ENCODE measurements around the gene RTCA. TPM values are rescaled to one million over a fixed set of nuclear protein-coding genes. Genes with fewer than 3 reads are reported as not detected.
"Not testable (repeated sequence)": the region's sequence is repeated elsewhere in the genome, so short reads cannot be mapped to it uniquely, and the experiment has no call there.

The RTCA gene
- total RNA-seq, 1 experiment from 2014 or later = 25.5 TPM

GRCh38 chr1:100306735-100307313, 40.8 kb downstream of the RTCA start:
- no peak for DNase-seq (ENCODE audit: low spot score)

GRCh38 chr1:100308777-100309176, 42.8 kb downstream of the RTCA start:
- DNase-seq (ENCODE audit: low spot score) = no peak

GRCh38 chr1:100309863-100310262, 43.8 kb downstream of the RTCA start:
- no peak for DNase-seq (ENCODE audit: low spot score)

- peak; percentile 81 for DNase-seq (ENCODE audit: low spot score)
Observed at GRCh38 chr1:100313382-100313781, 47.4 kb downstream of the RTCA start.

- no peak for DNase-seq (ENCODE audit: low spot score)
Observed at GRCh38 chr1:100316622-100317021, 50.6 kb downstream of the RTCA start.

- DNase-seq (ENCODE audit: low spot score) = peak; percentile 32
Observed at GRCh38 chr1:100320311-100321099, 54.5 kb downstream of the RTCA start.

DNA sequence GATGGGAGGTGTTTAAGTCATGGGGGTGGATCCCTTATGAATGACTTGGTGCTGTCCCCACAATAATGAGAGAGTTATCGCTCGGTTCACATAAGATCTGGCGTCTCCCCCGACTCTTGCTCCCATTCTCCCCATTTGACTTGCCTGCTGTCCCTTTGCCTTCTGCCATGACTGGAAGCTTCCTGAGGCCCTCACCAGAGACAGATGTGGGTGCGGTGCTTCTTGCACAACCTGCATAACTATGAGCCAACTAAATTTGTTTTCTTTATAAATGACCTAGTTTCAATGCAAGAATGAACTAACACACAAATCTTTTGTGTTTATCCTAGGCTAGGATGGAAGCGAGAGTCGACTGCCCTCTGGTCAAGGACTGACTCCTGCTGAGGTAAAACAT, 55.1 kb downstream of the RTCA start:
- DNase-seq (ENCODE audit: low spot score) = no peak

GRCh38 chr1:100321506-100321905, 55.5 kb downstream of the RTCA start:
- DNase-seq (ENCODE audit: low spot score) = no peak

DNA sequence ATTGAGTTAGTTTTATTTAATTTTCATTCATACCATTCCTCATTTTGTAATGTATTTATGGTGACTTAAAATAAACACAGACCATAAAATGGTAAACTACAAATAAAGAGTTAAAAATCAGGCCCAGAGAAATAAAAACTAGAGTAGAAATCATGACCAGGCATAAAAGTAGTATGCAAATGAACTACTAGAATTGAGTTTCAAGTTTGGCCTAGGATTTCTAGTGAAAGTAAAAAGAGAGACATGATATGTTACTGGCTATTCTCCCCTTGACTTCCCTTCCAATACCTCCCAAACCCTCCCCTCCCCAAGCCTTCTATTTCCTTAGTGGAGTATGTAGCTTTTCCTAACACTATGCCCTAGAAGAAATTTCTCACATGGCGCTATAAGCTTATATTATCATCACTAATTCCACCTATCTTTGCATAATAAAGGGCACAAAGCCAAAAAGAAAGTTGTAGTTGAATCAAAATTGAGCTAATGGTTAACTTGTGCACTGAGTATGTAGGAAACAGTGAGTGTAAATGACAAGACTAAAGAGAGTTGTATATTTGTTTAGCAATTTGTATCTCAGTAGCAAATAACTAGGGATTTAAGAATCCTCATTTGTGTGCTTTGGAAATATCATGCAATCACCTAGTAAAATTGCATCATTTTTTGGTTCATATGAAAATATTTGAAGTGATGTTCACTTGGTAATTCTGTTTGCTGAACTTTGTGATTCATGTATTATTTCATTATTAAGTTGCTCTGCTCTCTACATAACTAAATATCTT, 56.6 kb downstream of the RTCA start:
- peak; percentile 45 for DNase-seq (ENCODE audit: low spot score)

DNA sequence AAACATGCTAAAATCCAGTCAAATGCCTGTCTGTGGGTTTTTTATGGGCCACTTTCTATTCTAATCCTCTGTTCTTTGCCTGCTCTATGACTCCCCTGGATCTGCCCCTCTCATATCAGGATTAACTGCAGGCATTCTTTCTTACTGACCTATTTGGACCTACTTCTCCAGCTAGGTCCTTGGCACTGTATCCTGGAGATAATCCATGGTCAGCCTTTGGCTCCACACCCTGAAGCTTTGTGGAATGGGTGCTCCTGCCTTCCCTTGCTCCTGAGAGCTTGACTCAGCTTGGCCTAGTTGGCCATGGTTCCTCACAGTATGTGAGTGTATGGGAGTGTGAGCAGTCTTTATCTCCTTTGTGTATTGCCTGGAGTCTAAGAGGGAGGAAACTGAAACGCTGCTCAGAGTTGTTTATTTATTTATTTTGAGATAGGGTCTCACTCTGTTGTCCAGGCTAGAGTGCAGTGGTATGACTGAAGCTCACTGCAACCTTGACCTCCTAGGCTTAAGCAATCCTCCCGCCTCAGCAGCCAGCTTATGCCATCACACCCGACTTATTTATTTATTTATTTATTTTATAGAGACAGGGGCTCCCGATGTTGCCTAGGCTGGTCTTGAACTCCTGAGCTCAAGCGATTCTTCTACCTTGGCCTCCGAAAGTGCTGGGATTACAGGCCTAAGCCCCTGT, 57.5 kb downstream of the RTCA start:
- no peak for DNase-seq (ENCODE audit: low spot score)

GRCh38 chr1:100325415-100326324, 59.7 kb downstream of the RTCA start:
- no peak for DNase-seq (ENCODE audit: low spot score)

- DNase-seq (ENCODE audit: low spot score) = not testable (repeated sequence)
Observed at GRCh38 chr1:100326325-100326670, 60.3 kb downstream of the RTCA start.

DNA sequence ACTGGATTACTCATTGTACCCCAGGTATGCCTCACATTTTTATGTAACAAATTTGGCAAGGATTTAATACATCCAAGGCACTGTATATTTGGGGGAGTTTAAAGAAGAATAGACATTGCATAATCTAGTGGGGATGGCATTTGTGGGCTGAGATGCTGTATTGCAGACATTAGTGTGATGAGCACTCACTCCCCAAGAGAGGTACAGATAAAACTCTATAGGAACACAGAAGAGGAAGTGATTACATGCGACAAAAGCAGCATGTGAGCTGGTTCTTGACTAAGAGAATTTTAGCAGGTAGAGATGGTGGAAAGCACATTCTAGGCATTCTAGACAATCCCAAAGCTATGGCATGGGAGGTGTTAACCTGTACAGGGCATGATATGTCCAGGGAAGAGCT, 62.1 kb downstream of the RTCA start:
- no peak for DNase-seq (ENCODE audit: low spot score)

DNA sequence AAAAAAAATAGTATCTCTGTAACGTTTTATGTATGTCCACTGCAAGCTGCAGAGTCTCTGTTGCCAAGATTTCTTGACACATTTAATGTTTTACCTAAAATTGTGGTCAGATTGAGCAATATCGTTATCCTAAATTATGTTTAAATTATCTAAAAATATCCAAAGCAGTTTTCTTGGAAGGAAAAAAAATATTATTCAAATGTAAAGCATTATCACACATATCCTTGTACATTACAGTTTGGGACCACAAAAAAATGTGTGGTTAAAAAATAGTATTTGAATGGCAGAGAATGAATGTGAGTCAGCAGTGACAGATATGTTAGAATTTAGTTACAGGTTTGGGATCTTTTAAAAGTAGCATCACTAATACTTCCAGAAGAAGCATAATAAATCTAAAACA, 65.1 kb downstream of the RTCA start:
- not testable (repeated sequence) for DNase-seq (ENCODE audit: low spot score)

GRCh38 chr1:100332331-100332730, 66.3 kb downstream of the RTCA start:
- DNase-seq (ENCODE audit: low spot score) = no peak

- no peak for DNase-seq (ENCODE audit: low spot score)
Observed at GRCh38 chr1:100335436-100335835, 69.4 kb downstream of the RTCA start.

- DNase-seq (ENCODE audit: low spot score) = not testable (repeated sequence)
Observed at GRCh38 chr1:100337878-100338277, 71.9 kb downstream of the RTCA start.

DNA sequence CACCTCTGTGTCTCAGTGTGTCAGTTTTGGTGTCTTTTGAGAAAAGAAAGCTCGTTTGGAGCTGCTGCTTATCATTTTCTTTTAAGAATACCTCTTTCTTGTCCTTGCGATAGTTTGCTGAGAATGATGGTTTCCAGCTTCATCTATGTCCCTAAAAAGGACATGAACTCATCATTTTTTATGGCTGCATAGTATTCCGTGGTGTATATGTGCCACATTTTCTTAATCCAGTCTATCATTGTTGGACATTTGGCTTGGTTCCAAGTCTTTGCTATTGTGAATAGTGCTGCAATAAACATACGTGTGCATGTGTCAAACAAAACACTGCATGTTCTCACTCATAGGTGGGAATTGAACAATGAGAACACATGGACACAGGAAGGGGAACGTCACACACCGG, 73.7 kb downstream of the RTCA start:
- DNase-seq (ENCODE audit: low spot score) = not testable (repeated sequence)

GRCh38 chr1:100340494-100340893, 74.5 kb downstream of the RTCA start:
- no peak for DNase-seq (ENCODE audit: low spot score)

- DNase-seq (ENCODE audit: low spot score) = no peak
Observed at GRCh38 chr1:100342348-100342747, 76.3 kb downstream of the RTCA start.

Measured in HT-29 (cell line).